Measurements from ENCODE around the gene HAUS5.
A peak's percentile ranks its signal among the peaks of the same experiment; 100 is the strongest.
"Not testable (repeated sequence)": the region's sequence is repeated elsewhere in the genome, so short reads cannot be mapped to it uniquely, and the experiment has no call there.

Gene HAUS5

DNA sequence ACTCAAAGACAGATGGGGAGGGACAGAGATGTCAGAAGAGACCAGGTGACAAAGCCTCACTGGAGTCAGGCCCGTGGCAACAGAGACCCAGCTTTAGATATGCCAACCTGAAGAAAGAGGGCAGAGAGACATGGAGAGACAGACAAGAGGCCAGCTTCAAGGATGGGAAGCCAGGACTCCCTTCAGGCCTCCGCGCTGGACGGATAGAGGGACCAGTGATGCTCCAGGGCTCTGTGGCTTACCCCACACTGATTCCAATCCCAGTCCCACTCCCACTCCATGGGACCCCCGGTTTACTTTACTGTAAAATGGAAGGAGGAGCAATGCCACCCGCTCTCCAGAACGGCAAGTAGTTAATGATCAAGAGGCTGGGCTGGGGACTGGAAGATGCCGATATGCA, 27.3 kb downstream of the HAUS5 start:
- in situ Hi-C loops (cut with MboI; ENCODE audit: low pct_unique_long_range_greater_than_20kb, low sequenced_read_pairs): no loop called here
- no peak for DNase-seq

- no peak for DNase-seq
Measured at GRCh38 chr19:35641515-35642151, 29.1 kb downstream of the HAUS5 start, which contains the start of gene ETV2. TSS of gene ETV2 (plus strand) at chr19:35641745. CDS start at chr19:35642461, 716 bp downstream.

DNA sequence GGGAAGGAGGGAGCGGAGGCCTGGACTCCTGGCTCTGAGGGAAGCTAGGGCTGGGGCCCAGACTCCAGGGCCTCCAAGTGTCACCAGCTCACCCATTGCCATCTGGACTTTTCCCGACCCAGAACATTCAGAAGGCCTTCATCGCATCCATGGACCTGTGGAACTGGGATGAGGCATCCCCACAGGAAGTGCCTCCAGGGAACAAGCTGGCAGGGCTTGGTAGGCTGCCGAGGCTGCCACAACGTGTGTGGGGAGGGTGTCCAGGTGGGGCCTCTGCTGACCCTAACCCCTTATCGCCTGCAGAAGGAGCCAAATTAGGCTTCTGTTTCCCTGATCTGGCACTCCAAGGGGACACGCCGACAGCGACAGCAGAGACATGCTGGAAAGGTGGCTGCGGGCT, 29.8 kb downstream of the HAUS5 start:
- no peak for DNase-seq
- in situ Hi-C loops (cut with MboI; ENCODE audit: low pct_unique_long_range_greater_than_20kb, low sequenced_read_pairs): no loop called here

More at GRCh38 chr19:35641515-35642151, 29.1 kb downstream of the HAUS5 start, which contains the start of gene ETV2:
- in situ Hi-C loops (cut with MboI; ENCODE audit: low pct_unique_long_range_greater_than_20kb, low sequenced_read_pairs): no loop called here

- in situ Hi-C loops (cut with MboI; ENCODE audit: low pct_unique_long_range_greater_than_20kb, low sequenced_read_pairs): no loop called here
- DNase-seq: no peak
Measured at GRCh38 chr19:35642798-35643254, 30.3 kb downstream of the HAUS5 start.

- in situ Hi-C loops (cut with MboI; ENCODE audit: low pct_unique_long_range_greater_than_20kb, low sequenced_read_pairs): no loop called here
Measured at GRCh38 chr19:35643255-35644205, 31.0 kb downstream of the HAUS5 start.

DNA sequence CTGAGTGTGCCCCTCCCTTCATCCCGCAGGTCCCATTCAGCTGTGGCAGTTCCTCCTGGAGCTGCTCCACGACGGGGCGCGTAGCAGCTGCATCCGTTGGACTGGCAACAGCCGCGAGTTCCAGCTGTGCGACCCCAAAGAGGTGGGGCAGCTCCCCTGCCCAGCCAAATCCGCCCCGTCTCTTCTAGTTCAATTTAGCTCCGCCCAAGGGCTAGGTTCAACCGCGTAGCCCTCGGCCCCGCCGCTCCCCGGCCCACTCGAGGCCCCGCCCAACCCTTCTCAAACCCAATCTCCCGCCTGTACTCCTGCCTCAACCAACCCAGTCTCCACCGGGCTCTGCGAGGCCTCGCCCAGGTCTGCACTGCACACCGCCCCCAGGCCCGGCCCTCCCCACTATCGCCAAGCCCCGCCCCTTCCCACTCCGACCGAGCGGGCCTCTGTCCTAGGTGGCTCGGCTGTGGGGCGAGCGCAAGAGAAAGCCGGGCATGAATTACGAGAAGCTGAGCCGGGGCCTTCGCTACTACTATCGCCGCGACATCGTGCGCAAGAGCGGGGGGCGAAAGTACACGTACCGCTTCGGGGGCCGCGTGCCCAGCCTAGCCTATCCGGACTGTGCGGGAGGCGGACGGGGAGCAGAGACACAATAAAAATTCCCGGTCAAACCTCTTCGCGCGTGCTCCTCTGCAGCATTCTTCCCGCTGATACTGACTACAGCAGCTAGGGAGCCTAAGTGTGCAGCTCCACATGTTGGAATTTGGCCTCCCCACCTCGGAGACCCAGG, 31.9 kb downstream of the HAUS5 start:
- peak; percentile 96 for DNase-seq
- in situ Hi-C loops (cut with MboI; ENCODE audit: low pct_unique_long_range_greater_than_20kb, low sequenced_read_pairs): no loop called here

More at GRCh38 chr19:35643255-35644205, 31.0 kb downstream of the HAUS5 start:
- peak; percentile 90 for DNase-seq

DNA sequence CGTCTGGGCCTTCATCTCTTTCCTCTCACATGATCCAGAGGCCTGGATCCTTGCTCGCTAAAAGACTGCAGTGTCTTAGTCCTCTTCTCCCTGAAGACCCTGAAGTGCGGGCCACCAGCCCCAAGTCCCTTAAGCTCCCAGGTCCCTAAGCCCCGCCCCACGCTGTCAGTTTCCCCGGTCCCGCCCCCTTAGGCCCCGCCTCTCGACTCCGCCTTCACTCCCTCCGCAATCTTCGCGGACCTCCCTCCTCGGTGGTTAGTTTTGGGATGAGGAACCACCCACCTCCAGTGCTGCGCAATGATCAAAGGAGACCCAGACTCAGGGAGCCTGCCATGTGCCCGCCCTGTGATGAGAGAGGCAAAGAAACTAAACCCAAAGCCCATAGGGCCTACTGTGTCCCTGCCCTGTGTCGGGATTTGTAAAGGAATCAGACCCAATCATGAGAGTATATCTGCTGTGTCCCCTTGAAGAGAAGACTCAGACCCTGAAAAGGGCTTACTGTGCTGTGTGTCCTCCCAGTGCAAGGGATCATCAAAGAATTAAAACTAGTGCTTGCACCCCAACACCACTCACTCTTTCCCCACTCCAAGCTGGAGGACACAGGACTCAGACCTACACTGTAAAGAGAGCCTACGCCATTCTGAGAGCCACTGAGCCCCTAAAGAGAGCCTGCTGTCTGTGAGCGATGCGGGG, 32.6 kb downstream of the HAUS5 start:
- in situ Hi-C loops (cut with MboI; ENCODE audit: low pct_unique_long_range_greater_than_20kb, low sequenced_read_pairs): no loop called here
- peak; percentile 82 for DNase-seq

DNA sequence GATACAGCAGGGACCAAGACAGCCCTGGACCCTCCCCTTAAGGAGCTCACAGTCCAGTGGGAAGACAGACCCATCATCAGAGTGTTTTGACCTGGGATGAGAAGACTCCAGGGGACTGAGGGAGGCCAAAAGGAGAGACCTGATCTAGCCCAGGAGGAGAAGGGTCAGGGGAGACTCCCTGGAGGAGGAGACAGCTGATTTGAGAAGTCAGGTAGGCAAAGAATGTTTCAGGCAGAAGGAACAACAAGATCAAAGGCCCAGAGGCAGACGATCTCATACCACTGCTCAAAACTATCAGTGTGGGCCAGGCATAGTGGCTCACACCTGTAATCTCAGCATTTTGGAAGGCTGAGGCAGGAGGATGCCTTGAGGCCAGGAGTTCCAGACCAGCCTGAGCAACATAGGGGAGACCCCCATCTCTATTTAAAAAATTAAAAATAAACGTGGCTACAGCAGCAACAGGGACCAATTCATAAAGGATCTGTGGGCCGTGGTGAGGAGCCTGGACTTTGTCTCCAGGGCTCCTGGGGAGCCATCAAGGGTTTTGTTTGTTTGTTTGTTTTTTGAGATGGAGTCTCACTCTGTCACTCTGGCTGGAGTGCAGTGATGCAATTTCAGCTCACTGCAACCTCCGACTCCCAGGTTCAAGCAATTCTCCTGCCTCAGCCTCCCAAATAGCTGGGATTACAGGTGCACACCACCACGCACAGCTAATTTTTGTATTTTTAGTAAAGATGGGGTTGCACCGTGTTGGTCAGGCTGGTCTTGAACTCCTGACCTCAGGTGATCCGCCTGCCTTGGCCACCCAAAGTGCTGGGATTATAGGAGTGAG, 33.4 kb downstream of the HAUS5 start:
- in situ Hi-C loops (cut with MboI; ENCODE audit: low pct_unique_long_range_greater_than_20kb, low sequenced_read_pairs): no loop called here
- no peak for DNase-seq

- in situ Hi-C loops (cut with MboI; ENCODE audit: low pct_unique_long_range_greater_than_20kb, low sequenced_read_pairs): no loop called here
Measured at GRCh38 chr19:35648017-35648961, 35.8 kb downstream of the HAUS5 start, which contains the start of gene COX6B1. TSS of gene COX6B1 (plus strand) at chr19:35648323. CDS start at chr19:35651244, 2,921 bp downstream.

GRCh38 chr19:35650581-35650980, 38.0 kb downstream of the HAUS5 start:
- in situ Hi-C loops (cut with MboI; ENCODE audit: low pct_unique_long_range_greater_than_20kb, low sequenced_read_pairs): no loop called here
- no peak for DNase-seq

More at GRCh38 chr19:35648017-35648961, 35.8 kb downstream of the HAUS5 start, which contains the start of gene COX6B1:
- DNase-seq: peak; percentile 97

GRCh38 chr19:35654828-35655227, 42.3 kb downstream of the HAUS5 start:
- DNase-seq; in situ Hi-C loops (cut with MboI; ENCODE audit: low pct_unique_long_range_greater_than_20kb, low sequenced_read_pairs): not testable (repeated sequence)

DNA sequence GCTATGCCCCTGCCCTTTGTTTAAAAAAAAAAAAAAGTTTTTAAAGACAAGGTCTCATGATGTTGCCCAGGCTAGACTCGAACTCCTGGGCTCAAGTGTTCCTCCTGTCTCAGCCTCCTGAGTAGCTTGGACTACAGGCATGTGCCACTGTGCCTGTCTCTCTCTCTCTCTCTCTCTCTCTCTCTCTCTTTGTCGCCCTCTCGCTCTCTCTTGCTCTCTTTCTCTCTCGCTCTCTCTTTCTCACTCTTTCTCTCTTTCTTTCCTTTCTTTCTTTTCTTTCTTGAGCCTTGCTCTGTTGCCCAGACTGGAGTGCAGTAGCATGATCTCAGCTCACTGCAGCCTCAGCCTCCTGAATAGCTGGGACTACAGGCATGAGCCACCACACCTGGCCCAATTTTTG, 43.1 kb downstream of the HAUS5 start:
- in situ Hi-C loops (cut with MboI; ENCODE audit: low pct_unique_long_range_greater_than_20kb, low sequenced_read_pairs): no loop called here
- DNase-seq: no peak

DNA sequence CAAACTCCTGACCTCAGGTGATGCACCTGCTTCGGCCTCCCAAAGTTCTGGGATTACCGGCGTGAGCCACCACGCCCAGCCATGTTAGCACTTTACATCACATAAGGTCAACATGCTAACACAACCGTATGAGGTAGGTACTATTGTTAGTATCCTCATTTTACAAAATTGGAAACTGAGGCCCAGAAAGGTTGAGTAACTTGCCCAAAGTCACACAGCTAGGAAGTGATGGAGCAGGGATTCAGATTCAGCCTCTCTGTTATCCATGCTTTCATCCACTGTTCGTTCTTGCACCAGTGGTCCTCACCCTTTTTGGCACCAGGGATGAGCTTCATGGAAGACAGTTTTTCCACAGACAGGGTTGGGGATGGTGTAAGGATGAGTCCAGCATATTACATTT, 44.2 kb downstream of the HAUS5 start:
- DNase-seq: no peak
- in situ Hi-C loops (cut with MboI; ENCODE audit: low pct_unique_long_range_greater_than_20kb, low sequenced_read_pairs): no loop called here

- in situ Hi-C loops (cut with MboI; ENCODE audit: low pct_unique_long_range_greater_than_20kb, low sequenced_read_pairs): no loop called here
- no peak for DNase-seq
Measured at GRCh38 chr19:35657904-35658700, 45.6 kb downstream of the HAUS5 start.

GRCh38 chr19:35661995-35662340, 49.4 kb downstream of the HAUS5 start:
- in situ Hi-C loops (cut with MboI; ENCODE audit: low pct_unique_long_range_greater_than_20kb, low sequenced_read_pairs): no loop called here
- DNase-seq: no peak

GRCh38 chr19:35663981-35664380, 51.4 kb downstream of the HAUS5 start:
- no peak for DNase-seq
- in situ Hi-C loops (cut with MboI; ENCODE audit: low pct_unique_long_range_greater_than_20kb, low sequenced_read_pairs): no loop called here

All from KBM-7 (cell line).